GM18951 (cell line): Measurements from ENCODE around the gene ZNF112.

ENCODE experiments used
- POLR2A ChIP-seq: IDR thresholded peaks from 4 replicates; pipeline ENCODE4 v1.6.1; 2011; ENCODE audit warnings: mild to moderate bottlenecking; ENCODE audit not compliant: insufficient read length, insufficient read depth; ENCODE audit errors: extremely low read depth
- in situ Hi-C: fragments of 300-500 bp; cut with MboI; formaldehyde crosslinking; loops from one replicate; pipeline ENCODE4 v1.12.0; 2022; ENCODE audit warnings: low sequenced_read_pairs, mixed read lengths, inconsistent platforms; ENCODE audit not compliant: unreplicated experiment

Gene ZNF112

GRCh38 chr19:44313231-44313630 is 43.2 kb downstream of the ZNF112 start:
- in situ Hi-C loops: no loop called here
- no peak for TF ChIP-seq POLR2A

GRCh38 chr19:44308011-44308410 is 48.5 kb downstream of the ZNF112 start:
- TF ChIP-seq POLR2A: no peak
- in situ Hi-C loops: no loop called here

DNA sequence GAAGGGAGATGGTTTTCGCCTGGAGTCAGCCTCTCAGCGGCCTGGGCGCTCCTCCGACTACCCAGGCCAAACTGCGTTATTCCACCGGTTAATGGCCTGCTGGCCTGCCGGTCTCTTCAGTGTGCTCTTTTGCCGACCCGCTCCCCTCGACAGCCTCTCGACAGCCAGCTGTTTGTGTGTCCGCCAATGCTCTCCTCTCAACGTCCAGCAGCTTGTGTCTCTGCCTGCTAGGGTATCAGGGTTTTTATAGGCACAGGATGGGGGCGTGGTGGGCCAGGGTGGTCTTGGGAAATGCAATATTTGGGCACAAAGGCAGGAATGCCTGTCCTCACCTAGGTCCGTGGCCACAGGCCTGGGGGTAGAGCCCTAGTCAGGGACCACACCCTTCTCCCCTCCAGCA is 50.2 kb downstream of the ZNF112 start:
- no peak for TF ChIP-seq POLR2A
- in situ Hi-C loops: no loop called here

DNA sequence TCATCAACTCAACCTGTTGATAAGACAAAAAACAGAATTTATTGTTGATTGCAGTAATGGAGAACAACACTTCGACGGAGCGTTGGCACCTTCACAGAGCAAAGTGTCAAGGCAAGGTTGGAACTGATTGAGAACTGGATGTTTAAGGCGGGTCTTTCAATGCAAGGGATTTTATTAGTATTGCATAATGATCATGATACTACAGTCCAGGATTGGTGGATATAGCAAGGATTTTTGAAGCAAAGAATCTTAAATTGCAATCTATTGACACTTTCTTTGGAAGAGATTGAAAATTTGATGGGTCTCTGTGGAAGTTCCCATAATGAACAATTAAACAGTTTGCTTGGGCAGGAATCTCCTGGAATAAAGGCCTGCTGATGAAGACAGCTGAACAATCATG is 51.0 kb downstream of the ZNF112 start:
- in situ Hi-C loops: no loop called here
- no peak for TF ChIP-seq POLR2A

DNA sequence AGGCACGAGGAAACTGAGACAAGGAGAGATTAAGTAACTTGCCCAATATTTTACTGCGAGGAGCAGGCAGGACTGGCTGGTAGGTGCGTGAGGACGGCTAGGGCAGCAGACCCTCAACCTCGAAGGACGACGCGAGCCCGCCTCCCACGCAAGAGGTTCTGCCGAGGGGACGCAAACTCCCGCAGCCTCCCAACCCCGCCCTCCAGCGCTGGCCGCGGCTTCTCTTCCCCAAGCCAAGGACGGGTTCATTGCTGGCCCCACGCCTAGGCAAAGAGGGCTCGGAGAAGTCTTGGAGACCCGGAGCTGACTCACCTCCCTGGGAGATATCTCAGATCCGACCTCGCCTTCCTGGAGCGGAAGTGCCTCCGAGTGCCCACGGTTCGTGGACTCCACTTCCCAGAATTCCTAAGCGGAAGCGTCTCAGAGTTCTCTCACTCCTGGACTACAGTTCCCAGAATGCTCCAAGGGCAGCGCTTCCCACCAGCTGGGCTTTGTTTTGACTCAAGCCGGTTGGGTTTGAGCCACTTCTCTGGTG is 51.8 kb downstream of the ZNF112 start, which contains the start of gene ZNF235:
ZNF235 (minus strand) TSS at position 367 of the 535 bp plus-strand sequence. CDS start 1,621 bp downstream, outside the sequence.
- TF ChIP-seq POLR2A: peak; percentile 79
- in situ Hi-C loops: no loop called here

GRCh38 chr19:44303976-44304568 is 52.4 kb downstream of the ZNF112 start:
- in situ Hi-C loops: no loop called here
- TF ChIP-seq POLR2A: no peak

GRCh38 chr19:44303320-44303719 is 53.2 kb downstream of the ZNF112 start:
- in situ Hi-C loops: no loop called here
- no peak for TF ChIP-seq POLR2A

DNA sequence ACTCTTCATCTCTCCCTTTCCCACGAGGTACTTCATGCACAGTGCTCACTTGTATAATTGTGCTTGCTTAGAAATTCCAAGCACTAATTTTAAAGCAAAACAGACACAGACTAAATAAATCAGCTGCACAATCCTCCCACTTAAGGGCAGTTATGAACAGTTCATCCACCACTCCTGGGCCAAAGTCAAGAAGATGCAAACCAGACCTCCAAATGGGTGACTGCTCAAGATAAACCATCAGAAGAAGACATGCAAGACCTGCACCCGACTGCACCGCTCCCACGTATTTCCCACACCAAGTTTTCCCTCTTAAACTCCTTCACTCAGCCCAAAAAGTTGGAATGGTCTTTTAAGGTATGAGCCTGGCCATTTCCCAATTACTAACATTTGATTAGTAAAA is 71.5 kb downstream of the ZNF112 start:
- in situ Hi-C loops: no loop called here
- TF ChIP-seq POLR2A: no peak

DNA sequence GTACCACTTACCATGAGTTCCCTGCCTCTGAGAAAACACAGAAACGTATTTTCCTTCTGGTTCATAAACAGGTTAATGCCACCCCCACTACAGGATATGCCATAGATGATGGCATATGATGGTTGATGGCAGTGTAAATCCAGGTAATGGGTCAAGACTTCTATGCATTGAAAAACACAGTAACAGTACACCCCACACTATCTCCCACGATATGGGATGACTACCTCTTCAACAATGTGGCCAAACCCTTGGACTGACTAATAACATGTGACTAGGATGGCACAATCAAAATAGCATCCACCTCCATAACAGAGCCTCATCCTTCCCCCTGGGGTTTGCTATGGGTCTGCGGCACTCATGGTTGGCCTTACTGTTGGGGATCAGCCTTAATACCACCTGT is 73.6 kb downstream of the ZNF112 start:
- in situ Hi-C loops: no loop called here
- no peak for TF ChIP-seq POLR2A

DNA sequence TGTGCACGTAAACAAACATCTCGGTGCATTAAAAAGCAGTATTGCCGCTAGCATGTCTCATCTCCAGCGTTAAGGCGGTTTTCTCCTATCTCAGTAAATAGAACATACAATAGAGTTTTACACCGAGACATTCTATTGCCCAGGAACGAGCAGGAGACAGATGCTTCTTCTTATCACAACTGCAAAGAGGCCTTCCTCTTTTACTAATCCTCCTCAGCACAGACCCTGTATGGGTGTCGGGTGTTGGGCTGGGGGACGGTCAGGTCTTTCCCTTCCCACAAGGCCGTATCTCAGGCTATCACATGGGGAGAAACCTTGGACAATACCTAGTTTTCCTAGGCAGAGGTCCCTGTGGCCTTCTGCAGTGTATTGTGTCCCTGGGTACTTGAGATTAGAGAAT is 75.6 kb downstream of the ZNF112 start:
- no peak for TF ChIP-seq POLR2A
- in situ Hi-C loops: no loop called here

GRCh38 chr19:44278181-44278690 is 78.2 kb downstream of the ZNF112 start:
- TF ChIP-seq POLR2A: no peak
- in situ Hi-C loops: no loop called here

- no peak for TF ChIP-seq POLR2A
- in situ Hi-C loops: no loop called here
These were observed 79.1 kb downstream of the ZNF112 start for GRCh38 chr19:44277331-44277730.
